Jurkat, Clone E6-1 (cell line): ENCODE measurements around the gene KLHL22. TPM values are rescaled to one million over a fixed set of nuclear protein-coding genes. Genes with fewer than 3 reads are reported as not detected.
"Not testable (repeated sequence)": the region's sequence is repeated elsewhere in the genome, so short reads cannot be mapped to it uniquely, and the experiment has no call there.

Source experiments
- DNase-seq: peaks from one replicate; pipeline ENCODE4 v3.0.0-alpha.2; 2011; ENCODE audit warnings: low read depth, low spot score
- H3K4me3 ChIP-seq: 2 replicates; pipeline ENCODE4 v1.5.1; 2011; ENCODE audit warnings: mild to moderate bottlenecking, low read length, control low read depth, moderate library complexity
- polyA plus RNA-seq: library from polyadenylated mRNA; unstranded; fragments of >200 nt; gene quantifications from one replicate; pipeline ENCODE4 v1.2.1, GENCODE V29; 2012; ENCODE audit warnings: missing spikeins; ENCODE audit not compliant: insufficient read length, insufficient read depth

KLHL22 gene, protein sequence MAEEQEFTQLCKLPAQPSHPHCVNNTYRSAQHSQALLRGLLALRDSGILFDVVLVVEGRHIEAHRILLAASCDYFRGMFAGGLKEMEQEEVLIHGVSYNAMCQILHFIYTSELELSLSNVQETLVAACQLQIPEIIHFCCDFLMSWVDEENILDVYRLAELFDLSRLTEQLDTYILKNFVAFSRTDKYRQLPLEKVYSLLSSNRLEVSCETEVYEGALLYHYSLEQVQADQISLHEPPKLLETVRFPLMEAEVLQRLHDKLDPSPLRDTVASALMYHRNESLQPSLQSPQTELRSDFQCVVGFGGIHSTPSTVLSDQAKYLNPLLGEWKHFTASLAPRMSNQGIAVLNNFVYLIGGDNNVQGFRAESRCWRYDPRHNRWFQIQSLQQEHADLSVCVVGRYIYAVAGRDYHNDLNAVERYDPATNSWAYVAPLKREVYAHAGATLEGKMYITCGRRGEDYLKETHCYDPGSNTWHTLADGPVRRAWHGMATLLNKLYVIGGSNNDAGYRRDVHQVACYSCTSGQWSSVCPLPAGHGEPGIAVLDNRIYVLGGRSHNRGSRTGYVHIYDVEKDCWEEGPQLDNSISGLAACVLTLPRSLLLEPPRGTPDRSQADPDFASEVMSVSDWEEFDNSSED
- 14.9 TPM for polyA plus RNA-seq

DNA sequence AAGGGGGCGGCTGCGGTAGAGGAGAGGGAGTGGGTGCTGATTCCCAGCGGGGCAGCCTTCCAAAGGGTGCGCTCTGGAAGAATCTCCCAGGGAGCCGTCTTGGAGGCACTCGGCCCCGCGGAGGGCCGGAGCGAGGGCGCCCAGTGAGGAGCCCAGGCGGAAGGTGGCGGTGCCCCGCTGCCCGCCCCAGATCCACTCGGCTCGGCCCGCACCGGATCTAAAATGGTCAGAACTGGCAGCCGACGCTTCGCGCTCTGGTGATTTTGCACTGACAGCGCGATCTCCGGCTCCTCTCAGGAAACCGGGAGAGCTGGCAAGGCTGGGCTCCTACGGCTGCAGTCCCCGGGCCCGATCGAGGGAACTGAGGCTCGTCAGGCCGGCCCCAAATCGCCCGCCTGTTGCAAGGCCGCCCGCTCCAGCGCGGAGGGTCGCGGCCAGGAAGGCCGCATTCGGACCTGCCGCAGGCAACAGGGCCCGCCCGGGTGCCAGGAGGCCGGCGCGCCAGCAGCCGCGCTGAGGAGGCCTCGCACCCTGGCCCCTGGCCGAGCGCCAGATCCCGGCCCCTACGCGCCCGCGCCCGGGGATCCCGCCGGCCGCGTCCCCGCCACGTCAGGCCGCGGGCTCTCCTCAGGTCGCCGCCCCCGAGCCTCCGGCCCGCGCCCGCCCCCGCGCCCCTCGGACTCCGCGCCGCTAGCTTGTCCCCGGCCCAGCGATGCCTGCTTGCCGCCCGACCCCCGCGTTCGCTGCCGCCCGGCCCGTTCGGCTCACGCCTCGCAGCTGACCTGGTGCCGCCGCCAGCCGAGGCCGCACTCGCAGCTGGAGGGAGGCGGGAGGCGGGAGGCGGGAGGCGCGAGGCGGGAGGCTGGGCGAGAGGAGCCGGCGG is at the start of gene KLHL22:
TSS of gene KLHL22 (minus strand) at position 818 of the 883 bp plus-strand sequence. CDS start 6,584 bp downstream, outside the sequence.
- H3K4me3 ChIP-seq: peak within 1 kb of the TSS; percentile 93
- DNase-seq: no peak

DNA sequence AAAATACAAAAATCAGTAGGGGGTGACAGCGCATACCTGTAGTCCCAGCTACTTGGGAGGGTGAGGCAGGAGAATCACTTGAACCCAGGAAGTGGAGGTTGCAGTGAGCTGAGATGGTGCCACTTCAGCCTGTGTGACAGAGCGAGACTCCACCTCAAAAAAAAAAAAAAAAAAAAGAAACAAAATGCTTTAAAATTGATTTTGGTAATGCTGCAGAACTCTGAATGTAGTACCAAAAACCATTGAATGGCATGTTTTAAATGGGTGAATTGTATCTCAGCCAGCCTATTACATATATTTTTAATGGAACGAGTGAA is 49.7 kb upstream of the KLHL22 start:
- H3K4me3 ChIP-seq, DNase-seq: not testable (repeated sequence)

DNA sequence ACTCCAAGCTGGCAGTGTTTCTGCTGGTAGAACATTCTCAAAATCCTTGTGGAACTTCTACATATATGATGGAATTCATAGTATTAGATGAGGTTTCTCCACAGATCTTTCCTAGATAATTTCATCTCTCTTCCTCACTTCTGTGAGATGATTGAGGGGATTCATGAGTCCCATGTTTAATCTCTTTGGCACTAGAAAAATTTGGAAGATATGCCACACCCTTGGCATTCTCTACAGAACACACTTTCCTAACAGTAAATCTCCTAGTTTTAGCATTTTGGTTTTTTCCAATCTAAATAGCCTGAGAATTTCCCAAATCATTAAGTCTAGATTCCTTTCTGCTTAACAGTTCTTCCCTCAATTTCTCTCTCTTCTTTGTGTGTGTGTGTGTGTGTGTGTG is 47.1 kb upstream of the KLHL22 start:
- DNase-seq: no peak
- no peak overlapping the region for H3K4me3 ChIP-seq

DNA sequence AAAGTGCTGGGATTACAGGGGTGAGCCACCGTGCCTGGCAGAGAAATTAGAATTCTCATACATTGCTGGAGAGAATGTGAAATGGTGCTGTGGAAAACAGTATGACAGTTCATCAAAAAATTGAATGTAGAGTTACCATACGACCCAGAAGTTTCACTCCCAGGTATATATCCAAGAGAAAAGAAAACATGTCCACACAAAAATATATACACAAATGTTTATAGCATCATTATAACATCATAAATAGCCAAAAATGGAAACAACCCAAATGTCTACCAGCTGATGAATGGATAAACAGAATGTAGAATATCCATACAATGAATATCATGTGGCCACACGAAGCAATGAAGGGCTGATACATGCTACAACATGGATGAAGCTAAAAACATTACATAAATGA is 46.5 kb upstream of the KLHL22 start:
- DNase-seq: no peak
- no peak overlapping the region for H3K4me3 ChIP-seq

DNA sequence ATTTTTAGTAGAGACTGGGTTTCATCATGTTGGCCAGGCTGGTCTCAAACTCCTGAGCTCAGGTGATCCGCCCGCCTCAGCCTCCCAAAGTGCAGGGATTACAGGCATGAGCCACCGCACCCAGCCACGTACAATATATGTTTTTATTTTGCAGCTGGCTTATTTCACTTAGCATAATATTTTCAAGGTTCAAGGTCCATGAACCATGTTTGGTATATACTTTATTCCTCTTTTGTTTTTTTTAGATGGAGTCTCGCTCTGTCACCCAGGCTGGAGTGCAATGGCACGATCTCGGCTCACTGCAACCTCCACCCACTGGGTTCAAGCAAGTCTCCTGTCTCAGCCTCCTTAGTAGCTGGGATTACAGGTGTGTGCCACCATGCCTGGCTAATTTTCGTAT is 43.3 kb upstream of the KLHL22 start:
- DNase-seq: not testable (repeated sequence)

DNA sequence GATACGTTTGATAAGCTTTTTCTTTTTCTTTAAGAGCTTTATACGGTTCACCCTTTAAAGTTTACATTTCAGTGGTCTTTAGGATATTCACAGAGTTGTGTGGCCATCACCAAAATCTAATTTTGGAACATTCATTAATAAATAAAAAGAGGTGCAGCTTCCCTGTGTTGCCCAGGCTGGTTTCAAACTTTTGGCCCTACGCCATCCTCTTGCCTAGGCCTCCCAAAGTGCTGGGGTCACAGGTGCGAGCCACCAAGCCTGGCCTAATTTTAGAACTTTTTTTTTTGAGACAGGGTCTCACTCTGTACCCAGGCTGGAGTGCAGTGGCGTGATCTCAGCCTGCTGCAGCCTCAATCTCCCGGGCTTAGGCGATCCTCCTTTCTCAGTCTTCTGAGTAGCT is 42.4 kb upstream of the KLHL22 start:
- no peak overlapping the region for H3K4me3 ChIP-seq
- no peak for DNase-seq

More for the DNA sequence above, 43.3 kb upstream of the KLHL22 start:
- not testable (repeated sequence) for H3K4me3 ChIP-seq

DNA sequence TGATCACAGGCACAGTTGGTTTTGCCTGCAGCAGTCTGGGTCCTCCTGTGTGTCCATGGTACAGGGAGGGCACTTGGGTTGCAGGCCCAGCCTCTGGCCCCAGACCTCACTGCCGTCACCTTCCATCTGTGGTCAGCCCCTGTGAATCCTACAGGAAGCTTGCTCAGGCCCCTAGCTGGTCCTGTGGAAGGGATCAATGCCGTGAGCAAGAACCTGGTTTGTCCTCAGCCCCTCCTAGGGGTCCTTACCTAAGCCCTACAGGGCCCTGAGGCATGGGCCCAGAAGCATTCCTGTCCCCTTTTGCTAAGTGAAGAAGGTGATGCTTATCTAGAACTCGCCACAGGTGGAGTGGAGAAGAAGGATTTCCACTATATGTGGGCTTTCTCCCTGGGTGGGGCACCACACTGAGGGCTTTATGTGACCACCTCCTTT is 41.7 kb upstream of the KLHL22 start:
- H3K4me3 ChIP-seq: no peak overlapping the region
- no peak for DNase-seq

DNA sequence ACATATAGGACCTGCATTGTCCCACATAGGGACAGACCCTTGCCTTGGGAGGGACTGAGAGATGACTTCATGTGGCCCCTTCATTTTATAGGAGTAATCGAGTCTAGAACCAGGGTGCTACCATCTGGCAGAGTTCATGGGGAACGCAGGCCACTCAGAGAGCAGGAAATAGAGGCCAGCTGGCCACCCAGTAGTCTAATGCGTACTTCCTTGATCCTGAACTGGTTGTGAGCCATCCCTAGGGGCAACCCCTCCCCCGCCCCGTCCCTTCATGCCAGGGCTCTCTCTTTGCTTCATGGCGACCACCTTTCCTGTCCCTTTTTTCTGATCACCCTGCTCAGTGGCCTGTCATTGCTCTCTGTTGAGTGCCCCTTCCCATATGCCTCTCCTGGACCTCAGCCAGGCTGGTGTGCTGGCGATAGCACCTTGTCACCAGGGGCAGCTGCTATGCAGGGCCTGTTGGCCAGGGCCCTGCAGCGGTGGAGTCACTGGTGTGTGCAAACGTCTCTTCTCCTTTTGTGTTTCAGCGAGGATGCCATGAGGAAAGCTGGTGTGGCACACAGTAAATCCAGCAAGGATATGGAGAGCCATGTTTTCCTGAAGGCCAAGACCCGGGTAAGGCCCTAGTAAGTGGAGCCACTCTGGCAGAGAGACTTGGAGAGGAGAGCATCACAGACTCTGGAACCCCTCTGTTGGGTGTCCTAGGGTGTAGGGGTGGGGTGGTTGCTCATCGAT is 41.2 kb upstream of the KLHL22 start:
- H3K4me3 ChIP-seq: no peak overlapping the region
- no peak for DNase-seq

DNA sequence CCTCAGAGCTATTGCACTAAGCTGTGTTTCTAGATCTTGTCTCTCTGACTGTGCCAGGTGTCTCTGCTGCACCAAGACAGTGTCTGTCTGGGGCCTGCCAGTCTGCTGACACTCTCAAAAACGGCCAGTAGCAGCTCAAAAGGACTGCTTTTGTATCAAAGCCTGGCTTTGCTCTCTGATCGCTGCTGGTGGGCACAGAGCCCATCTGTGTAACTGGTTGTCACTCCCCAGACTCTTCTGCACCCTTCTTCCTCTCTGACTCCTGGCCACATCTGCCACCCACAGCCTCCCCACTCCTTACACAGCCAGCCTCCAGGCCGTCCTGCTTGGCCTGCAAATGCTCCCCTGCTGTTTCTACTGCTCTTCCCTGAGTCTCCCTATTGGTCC is 38.3 kb upstream of the KLHL22 start:
- DNase-seq: no peak
- H3K4me3 ChIP-seq: no peak overlapping the region

DNA sequence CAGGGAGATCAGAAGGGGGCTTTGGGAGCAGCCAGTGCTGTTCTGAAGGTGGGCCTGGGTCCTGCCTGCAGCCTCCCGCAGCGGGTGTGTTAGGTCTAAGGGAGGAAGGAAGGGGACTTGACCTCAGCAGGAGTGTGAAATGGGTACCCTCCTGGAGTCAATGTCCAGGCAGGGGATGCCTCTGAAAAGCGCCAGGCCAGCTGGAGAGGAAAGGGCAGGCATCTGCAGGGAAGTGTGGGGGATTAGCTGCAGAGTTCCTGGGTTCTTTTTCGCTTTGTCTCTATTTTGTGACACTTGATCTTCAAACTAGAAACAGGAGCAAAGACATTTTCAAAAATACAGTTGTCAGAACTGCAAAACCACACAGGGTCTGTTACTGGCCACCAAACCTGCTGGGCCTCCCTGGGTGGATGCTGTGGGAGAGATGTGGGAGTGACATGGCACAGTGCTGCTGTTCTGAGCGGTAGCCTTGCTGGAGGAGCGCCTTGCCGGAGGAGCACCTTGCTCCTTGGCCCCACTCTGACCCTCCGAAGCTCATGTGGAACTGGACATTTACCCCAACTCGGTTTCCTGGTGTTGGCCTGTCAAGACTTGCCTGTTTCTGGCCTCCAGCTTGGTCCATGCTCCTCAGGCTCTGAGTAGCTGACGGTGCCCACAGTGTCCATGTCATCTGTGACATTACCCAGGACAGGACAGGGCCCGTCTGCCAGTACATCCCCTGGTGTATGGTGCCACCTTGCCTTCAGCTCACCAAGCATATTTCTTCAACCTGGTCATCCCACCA is 37.7 kb upstream of the KLHL22 start:
- no peak overlapping the region for H3K4me3 ChIP-seq
- no peak for DNase-seq

DNA sequence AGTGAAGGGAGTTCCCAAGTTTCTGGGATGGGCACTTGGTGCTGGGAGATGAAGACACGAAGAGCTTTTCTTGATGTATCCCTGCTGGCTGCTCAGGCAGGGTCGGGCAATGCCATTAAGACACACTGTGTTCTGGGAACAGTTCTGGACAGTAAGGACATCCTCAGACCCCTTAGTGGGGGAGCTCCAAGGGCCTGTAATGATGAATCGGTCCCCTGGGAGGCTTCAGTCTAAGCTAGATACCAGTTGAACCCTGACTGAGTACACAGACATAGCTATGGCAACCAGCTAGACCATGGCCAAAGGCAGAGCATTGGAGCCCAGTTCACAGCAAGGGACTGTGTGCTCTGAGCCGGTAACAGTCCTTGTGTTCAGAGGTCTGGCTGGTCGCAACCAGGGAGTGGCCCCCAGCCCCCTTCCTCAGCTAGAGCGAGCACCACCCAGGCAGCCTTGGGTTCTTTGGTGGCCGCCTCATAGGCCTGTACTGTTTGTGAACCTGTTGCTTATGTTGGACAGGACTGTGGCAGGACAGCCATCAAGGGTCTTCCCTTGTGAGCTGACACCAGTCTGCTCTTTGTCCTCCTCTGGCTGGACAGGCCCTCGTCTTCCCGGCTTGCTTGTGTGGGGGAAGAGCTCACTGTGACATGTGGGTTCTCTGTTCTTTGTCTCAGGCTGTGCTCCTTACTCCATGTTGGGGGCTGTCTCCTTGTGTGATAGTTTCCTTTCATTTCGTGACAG is 36.8 kb upstream of the KLHL22 start:
- H3K4me3 ChIP-seq: no peak overlapping the region
- no peak for DNase-seq

DNA sequence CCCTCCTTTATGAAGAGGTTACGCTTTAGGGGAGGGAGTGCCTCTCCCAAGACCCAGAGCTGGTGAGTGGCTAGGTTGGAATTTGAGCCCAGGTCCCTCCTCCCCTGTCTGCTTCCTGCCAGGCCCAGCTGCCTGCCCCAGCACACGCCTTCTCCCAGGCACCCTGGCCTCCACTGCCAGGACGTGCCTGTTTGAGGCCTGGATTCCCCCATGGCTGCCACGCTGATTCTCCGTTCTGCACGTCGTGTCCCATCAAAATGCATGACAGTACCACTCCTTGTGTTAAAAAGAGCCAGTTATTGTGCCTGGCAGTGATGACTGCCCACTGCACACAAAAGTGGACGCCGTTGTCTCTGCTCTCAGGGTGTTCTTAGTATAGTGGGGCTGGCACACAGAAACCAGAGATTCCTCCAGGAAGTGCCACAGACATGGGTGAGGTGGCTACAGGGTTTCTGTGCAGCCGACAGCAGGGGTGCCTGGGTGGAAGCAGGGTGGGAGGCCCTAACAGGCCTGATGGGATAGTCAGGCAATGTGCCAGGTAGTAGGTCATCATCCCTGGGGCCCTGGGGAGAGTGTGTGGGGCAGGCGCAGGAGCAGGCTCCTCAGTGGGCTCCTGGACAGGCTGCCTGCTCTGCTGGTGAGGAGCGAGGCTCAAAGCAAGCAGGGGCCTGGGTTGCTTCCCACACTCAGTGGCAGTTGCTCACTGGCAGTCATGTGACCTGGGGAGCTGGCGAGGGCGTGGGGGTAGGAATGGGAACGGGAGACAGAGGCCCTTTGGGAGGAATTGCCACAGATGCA is 36.0 kb upstream of the KLHL22 start:
- no peak for DNase-seq
- H3K4me3 ChIP-seq: no peak overlapping the region

DNA sequence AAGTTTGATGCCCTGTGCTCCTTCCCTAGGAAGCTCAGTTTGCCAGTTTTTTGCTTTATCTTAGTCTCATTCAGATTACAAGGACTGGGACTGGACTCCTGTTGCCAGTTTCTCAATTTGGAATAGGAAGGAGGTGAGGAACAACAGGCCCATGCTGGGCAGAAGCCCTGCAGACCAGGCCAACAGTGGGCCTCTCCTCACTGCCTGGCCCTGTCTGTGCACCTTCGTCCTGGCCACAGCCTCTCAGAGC is 35.5 kb upstream of the KLHL22 start:
- H3K4me3 ChIP-seq: no peak overlapping the region
- no peak for DNase-seq

DNA sequence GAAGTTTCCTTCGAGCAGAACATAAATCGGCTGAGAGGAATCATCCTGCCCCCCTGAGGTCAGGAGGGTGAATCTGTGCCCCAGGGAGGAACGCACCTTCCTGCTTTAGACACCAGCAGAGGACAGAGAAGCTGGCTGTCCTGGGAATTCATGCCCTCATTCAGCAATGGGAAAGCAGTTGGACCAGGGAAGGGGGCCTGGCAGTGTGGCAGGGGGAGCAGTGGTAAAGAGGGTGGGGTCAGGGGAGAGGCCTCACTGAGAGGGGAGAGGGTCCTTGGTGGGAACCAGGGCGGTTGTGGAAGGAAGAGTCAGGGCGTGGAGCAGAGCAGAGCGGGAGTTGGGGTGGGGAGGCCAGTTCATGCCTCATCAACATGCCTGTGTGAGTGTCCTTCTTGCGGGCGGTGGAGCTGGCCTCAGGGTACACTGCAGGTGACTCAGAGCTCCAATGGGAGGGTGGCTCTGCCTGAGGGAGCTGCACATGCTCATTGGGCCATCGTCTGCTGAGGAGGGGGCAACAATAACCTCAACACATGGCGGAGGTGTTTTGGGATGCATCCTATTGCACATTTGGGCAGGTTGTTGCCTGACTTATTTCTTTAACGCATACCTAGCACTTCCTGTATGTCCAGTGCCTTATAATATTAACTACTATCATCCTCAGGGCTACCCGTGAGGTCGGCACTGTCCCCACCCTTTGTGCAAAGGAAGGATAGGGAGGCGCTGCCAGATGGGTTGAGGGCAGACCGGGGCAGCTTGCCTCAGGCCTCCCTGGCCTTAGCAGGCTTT is 35.0 kb upstream of the KLHL22 start:
- no peak for DNase-seq
- no peak overlapping the region for H3K4me3 ChIP-seq

DNA sequence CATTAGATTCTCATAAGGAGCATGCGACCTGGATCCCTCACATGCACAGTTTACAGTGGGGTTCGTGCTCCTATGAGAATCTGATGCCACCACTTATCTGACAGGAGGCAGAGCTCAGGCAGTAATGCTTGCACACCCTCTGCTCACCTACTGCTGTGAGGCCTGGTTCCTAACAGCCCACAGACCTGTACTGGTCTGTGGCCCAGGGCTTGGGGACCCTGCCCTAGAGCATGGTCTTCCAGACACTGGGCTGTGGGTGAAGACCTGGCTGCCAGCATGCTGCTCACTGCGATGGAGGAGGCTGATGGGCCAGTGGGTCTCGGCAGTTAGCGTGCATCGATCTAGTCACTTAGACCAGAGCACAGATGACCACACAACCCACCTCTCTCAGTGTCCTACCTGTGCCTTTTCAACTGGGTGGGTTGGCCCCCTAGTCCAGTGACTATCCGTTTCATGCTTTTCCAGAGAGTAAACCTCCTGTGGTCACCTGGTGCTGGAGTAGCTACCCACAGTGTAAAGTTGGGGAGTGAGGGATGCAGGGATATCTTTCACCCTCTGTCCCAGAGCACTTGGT is 32.9 kb upstream of the KLHL22 start:
- H3K4me3 ChIP-seq: no peak overlapping the region
- no peak for DNase-seq

DNA sequence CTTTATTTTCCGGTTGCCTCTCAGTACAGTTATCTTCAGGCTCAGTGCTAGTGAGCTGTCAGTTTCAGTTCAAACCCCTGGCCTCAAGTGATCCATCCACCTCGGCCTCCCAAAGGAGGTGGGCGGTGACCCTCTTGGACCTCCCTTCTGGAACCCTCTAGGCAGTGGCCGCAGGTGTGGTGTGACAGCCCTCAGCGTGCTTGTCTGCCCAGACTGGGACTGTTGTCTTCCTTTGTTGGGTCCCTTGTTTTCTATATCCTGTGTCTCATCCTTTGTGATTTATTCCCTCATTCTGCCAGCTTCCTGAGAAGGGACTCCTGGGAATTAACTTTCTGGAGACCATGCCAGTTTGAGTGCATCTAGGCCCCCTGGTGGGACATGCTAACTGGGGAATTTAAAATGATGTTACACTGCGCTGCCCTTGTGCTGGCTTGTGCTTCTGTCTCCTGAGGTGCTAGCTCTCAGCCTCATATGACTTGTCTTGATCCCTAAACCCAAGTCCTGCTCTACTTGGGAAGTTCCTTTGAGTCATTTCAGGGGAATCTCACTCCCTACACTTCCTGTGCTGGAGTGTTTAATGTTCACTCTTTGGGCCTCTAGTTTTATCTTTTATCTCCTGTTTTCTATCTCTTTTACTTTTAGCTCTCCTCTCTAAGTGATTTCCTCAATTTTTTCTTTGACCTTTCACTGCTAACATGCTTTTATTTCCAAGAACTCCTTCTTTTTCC is 31.2 kb upstream of the KLHL22 start:
- no peak for DNase-seq
- no peak overlapping the region for H3K4me3 ChIP-seq
